ENCODE measurements around the gene TNRC18.
"Not testable (repeated sequence)": the region's sequence is repeated elsewhere in the genome, so short reads cannot be mapped to it uniquely, and the experiment has no call there.

The TNRC18 gene

GRCh38 chr7:5265320-5266190 is 158.1 kb downstream of the TNRC18 start:
- no peak for DNase-seq

DNA sequence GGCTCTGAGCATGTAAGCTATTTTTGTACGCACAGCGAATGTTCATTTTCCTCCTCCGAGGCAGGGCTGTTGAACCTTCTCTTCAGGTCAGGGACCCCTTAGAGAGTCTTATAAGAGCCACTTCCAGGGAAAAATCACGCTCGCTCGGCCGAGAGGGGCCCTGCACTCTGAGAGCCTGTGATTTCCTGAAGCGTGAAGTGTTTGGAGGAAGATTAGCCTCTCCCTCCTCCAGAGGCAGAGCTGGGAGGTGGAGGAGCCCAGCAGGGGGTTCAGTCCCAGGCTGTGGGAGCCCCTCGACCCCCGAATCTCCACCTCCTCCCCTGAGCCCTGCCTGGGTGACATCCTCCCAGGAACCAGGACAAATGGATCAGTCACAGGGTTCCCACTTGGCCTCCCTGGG is 160.6 kb downstream of the TNRC18 start:
- DNase-seq: not testable (repeated sequence)

DNA sequence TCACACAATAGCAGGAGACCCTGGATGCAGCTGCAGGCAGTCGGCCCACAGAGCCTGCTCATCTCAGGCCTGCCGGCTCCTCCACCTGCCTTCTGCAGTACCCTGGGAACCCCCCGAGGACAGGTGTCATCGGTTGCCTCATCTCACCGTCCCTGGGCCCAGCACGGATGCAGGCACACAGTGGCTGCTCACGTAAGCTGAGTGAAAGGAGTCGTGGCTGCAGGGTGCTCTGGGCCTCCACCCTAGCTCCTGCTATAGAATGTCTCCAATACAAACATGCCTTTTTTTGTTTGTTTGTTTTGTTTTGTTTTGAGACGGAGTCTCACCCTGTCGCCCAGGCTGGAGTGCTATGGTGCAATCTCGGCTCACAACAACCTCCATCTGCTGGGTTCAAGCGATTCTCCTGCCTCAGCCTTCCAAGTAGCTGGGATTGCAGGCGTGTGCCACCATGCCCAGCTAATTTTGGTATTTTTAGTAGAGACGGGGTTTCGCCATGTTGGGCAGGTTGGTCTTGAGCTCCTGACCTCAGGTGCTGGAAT is 163.0 kb downstream of the TNRC18 start:
- DNase-seq: not testable (repeated sequence)
